GM23338 (cell line): ENCODE data around the gene CTNNA3. TPM values are rescaled to one million over a fixed set of nuclear protein-coding genes. Genes with fewer than 3 reads are reported as not detected.

Source experiments
- ATAC-seq: fragments of 200-7000 bp; cut with Tn5 transposase; 3 replicates; pipeline ENCODE4 v1.9.1; 2020
- DNase-seq: peaks from one replicate; pipeline ENCODE4 v3.0.0-alpha.2; 2015; ENCODE audit warnings: low spot score
- H2AFZ ChIP-seq: fragments of 200-600 bp; sonication (generic); 2 replicates; pipeline ENCODE4 v1.8.0; 2016; ENCODE audit warnings: antibody characterized with exemption, mild to moderate bottlenecking, moderate library complexity
- H3F3A ChIP-seq: fragments of 200-600 bp; sonication (generic); replicated peaks from 2 replicates; pipeline ENCODE4 v1.8.0; 2017; ENCODE audit warnings: antibody characterized with exemption, mixed run types, low read depth
- H3K27ac ChIP-seq: fragments of 200-600 bp; sonication (generic); 2 replicates; pipeline ENCODE4 v1.6.1; 2016; ENCODE audit warnings: low read depth
- H3K27me3 ChIP-seq: fragments of 200-600 bp; sonication (generic); 2 replicates; pipeline ENCODE4 v1.8.0; 2016; ENCODE audit warnings: mild to moderate bottlenecking, mixed run types, moderate library complexity; ENCODE audit not compliant: insufficient read depth
- H3K36me3 ChIP-seq: fragments of 200-600 bp; sonication (generic); 2 replicates; pipeline ENCODE4 v1.8.0; 2016; ENCODE audit warnings: mild to moderate bottlenecking; ENCODE audit not compliant: insufficient read depth
- H3K4me1 ChIP-seq: fragments of 200-600 bp; sonication (generic); 2 replicates; pipeline ENCODE4 v1.8.0; 2016; ENCODE audit warnings: mild to moderate bottlenecking, moderate library complexity; ENCODE audit not compliant: insufficient read depth
- H3K4me2 ChIP-seq: fragments of 200-600 bp; sonication (generic); 2 replicates; pipeline ENCODE4 v1.7.1; 2017; ENCODE audit warnings: mixed run types
- H3K4me3 ChIP-seq: fragments of 200-600 bp; sonication (generic); 2 replicates; pipeline ENCODE4 v1.6.1; 2016; ENCODE audit warnings: mixed run types
- H3K79me2 ChIP-seq: fragments of 200-600 bp; sonication (generic); replicated peaks from 2 replicates; pipeline ENCODE4 v1.8.0; 2017; ENCODE audit warnings: mild to moderate bottlenecking; ENCODE audit not compliant: insufficient read depth
- H3K9me2 ChIP-seq: fragments of 200-600 bp; sonication (generic); 2 replicates; pipeline ENCODE4 v1.8.0; 2017; ENCODE audit not compliant: insufficient read depth
- H4K20me1 ChIP-seq: fragments of 200-600 bp; sonication (generic); replicated peaks from 2 replicates; pipeline ENCODE4 v1.8.0; 2017; ENCODE audit warnings: mild to moderate bottlenecking; ENCODE audit not compliant: insufficient read depth
- H3K27ac Mint-ChIP-seq: 2 replicates; pipeline ENCODE4 v1.8.0; 2020; ENCODE audit warnings: inconsistent platforms, mild to moderate bottlenecking, moderate library complexity, mixed read lengths
- H3K27me3 Mint-ChIP-seq: 3 replicates; pipeline ENCODE4 v1.8.0; 2022; ENCODE audit warnings: low read depth, mild to moderate bottlenecking, moderate library complexity, mixed read lengths, inconsistent platforms; ENCODE audit not compliant: insufficient read depth, poor library complexity
- H3K36me3 Mint-ChIP-seq: 3 replicates; pipeline ENCODE4 v1.8.0; 2021; ENCODE audit warnings: low read depth, mild to moderate bottlenecking, inconsistent platforms, moderate library complexity, mixed read lengths
- H3K4me1 Mint-ChIP-seq: 3 replicates; pipeline ENCODE4 v1.8.0; 2020; ENCODE audit warnings: mild to moderate bottlenecking, inconsistent platforms, mixed read lengths
- H3K4me3 Mint-ChIP-seq: 3 replicates; pipeline ENCODE4 v1.8.0; 2021; ENCODE audit warnings: moderate library complexity, mild to moderate bottlenecking, inconsistent platforms, mixed read lengths
- H3K9me3 Mint-ChIP-seq: 3 replicates; pipeline ENCODE4 v1.8.0; 2020; ENCODE audit warnings: moderate library complexity, mild to moderate bottlenecking, inconsistent platforms, mixed read lengths
- CREB1 ChIP-seq: fragments of 250-450 bp; sonication (Bioruptor Pico); IDR thresholded peaks from 2 replicates; pipeline ENCODE4 v1.5.0; 2020; ENCODE audit warnings: low read depth, mild to moderate bottlenecking, moderate library complexity
- CTCF ChIP-seq, 2 experiments: fragments of 200-600 bp in 1 of 2; sonication (generic) in 1 of 2; conservative IDR thresholded peaks; 2 replicates each; pipeline versions ENCODE4 v1.5.1 to v1.6.1; 2016 to 2017; ENCODE audit warnings: antibody characterized with exemption in 2 of 2, low read depth in 2 of 2, mild to moderate bottlenecking in 2 of 2, moderate library complexity in 1 of 2
- ETS1 ChIP-seq: IDR thresholded peaks from 2 replicates; pipeline ENCODE4 v1.6.1; 2016; ENCODE audit warnings: antibody characterized with exemption
- EZH2 ChIP-seq: fragments of 200-600 bp; sonication (generic); IDR thresholded peaks from one replicate; pipeline ENCODE4 v1.8.0; 2017; ENCODE audit warnings: antibody characterized with exemption, mild to moderate bottlenecking, low read depth; ENCODE audit not compliant: unreplicated experiment
- EZH2phosphoT487 ChIP-seq: fragments of 200-600 bp; sonication (generic); IDR thresholded peaks from one replicate; pipeline ENCODE4 v1.8.1; 2018; ENCODE audit warnings: antibody characterized with exemption; ENCODE audit not compliant: unreplicated experiment
- JUNB ChIP-seq: IDR thresholded peaks from one replicate; pipeline ENCODE4 v1.6.1; 2016; ENCODE audit warnings: antibody characterized with exemption; ENCODE audit not compliant: unreplicated experiment
- NANOG ChIP-seq: IDR thresholded peaks from 2 replicates; pipeline ENCODE4 v1.6.1; 2016; ENCODE audit warnings: antibody characterized with exemption, borderline replicate concordance
- POLR2AphosphoS5 ChIP-seq: IDR thresholded peaks from 2 replicates; pipeline ENCODE4 v1.6.1; 2016; ENCODE audit warnings: antibody characterized with exemption, low read depth
- REST ChIP-seq: IDR thresholded peaks from one replicate; pipeline ENCODE4 v1.6.1; 2018; ENCODE audit warnings: antibody characterized with exemption; ENCODE audit not compliant: unreplicated experiment
- STAT1 ChIP-seq: IDR thresholded peaks from one replicate; pipeline ENCODE4 v1.6.1; 2016; ENCODE audit warnings: antibody characterized with exemption; ENCODE audit not compliant: unreplicated experiment
- ZNF114 ChIP-seq: fragments of 250-450 bp; sonication (Bioruptor Pico); IDR thresholded peaks from 2 replicates; pipeline ENCODE4 v1.5.0; 2020; ENCODE audit warnings: mild to moderate bottlenecking, moderate library complexity
- ZNF331 ChIP-seq: fragments of 250-450 bp; sonication (Bioruptor Pico); IDR thresholded peaks from 2 replicates; pipeline ENCODE4 v1.5.0; 2020; ENCODE audit warnings: low read depth, mild to moderate bottlenecking, moderate library complexity
- polyA plus RNA-seq: library from polyadenylated mRNA; unstranded; fragments of >200 nt; fragmentation: Nextera tagmentation; extraction: Ambion mirVana; gene quantifications from 2 replicates; pipeline ENCODE4 v1.2.1, GENCODE V29; 2016
- total RNA-seq: library from RNA; depleted of rRNA; stranded (reverse); fragments of >200 nt; shearing (Covaris generic); gene quantifications from 2 replicates; pipeline ENCODE4 v1.2.3, GENCODE V29; 2014

CTNNA3 gene
- total and polyA plus RNA-seq, 2 experiments from 2014 or later: 0.71 to 3.3 TPM

GRCh38 chr10:66292922-66293321 lies 1403.1 kb downstream of the CTNNA3 start:
- no peaks in the 10 kb centered on the region for H3K36me3 Mint-ChIP-seq
- no peaks in the 10 kb centered on the region for H3K27me3 Mint-ChIP-seq
- H3K4me1 ChIP-seq: no peaks in the 10 kb centered on the region

GRCh38 chr10:66292456-66292855 lies 1403.5 kb downstream of the CTNNA3 start:
- no peaks in the 10 kb centered on the region for H3K4me1 Mint-ChIP-seq
- H3K9me3 Mint-ChIP-seq: no peaks in the 10 kb centered on the region
- H3K36me3 ChIP-seq: no peaks in the 10 kb centered on the region
- no peaks in the 10 kb centered on the region for H3K4me1 ChIP-seq
- H3F3A ChIP-seq: no peaks in the 10 kb centered on the region
- no peak overlapping the region for H3K4me3 ChIP-seq
- no peak overlapping the region for H3K27ac Mint-ChIP-seq
- ATAC-seq (no peak), DNase-seq (no peak)
- H3K79me2 ChIP-seq: no peaks in the 10 kb centered on the region
- H3K36me3 Mint-ChIP-seq: no peaks in the 10 kb centered on the region
- no peak overlapping the region for H3K4me3 Mint-ChIP-seq
- no peaks in the 10 kb centered on the region for H3K27me3 ChIP-seq
- no peaks in the 10 kb centered on the region for H3K9me2 ChIP-seq
- no peak overlapping the region for H3K27ac ChIP-seq
- no peaks in the 10 kb centered on the region for H3K27me3 Mint-ChIP-seq
- no peak overlapping the region for H2AFZ ChIP-seq
- H3K4me2 ChIP-seq: no peak overlapping the region
- H4K20me1 ChIP-seq: no peaks in the 10 kb centered on the region
- TF ChIP-seq REST (no peak), STAT1 (no peak), ETS1 (no peak), CREB1 (CRISPR knock-in tag) (no peak), NANOG (no peak), EZH2phosphoT487 (no peak), ZNF331 (CRISPR knock-in tag) (no peak), JUNB (no peak), ZNF114 (CRISPR knock-in tag) (no peak), CTCF (conservative IDR thresholded peaks at IDR 0.05; ENCODE audit: low read depth in 2 of 2) (no peak), EZH2 (no peak), POLR2AphosphoS5 (no peak)

More at GRCh38 chr10:66292922-66293321, 1403.1 kb downstream of the CTNNA3 start:
- Histone ChIP-seq H4K20me1 (no peaks in the 10 kb centered on the region), H3K4me3 (no peak overlapping the region), H3K9me2 (no peaks in the 10 kb centered on the region), H3K36me3 (no peaks in the 10 kb centered on the region), H3F3A (no peaks in the 10 kb centered on the region), H3K79me2 (no peaks in the 10 kb centered on the region), H3K4me2 (no peak overlapping the region), H3K27me3 (no peaks in the 10 kb centered on the region), H3K27ac (no peak overlapping the region), H2AFZ (no peak overlapping the region)
- no peak overlapping the region for H3K27ac Mint-ChIP-seq
- H3K4me1 Mint-ChIP-seq: no peaks in the 10 kb centered on the region
- no peak for ATAC-seq
- no peak overlapping the region for H3K4me3 Mint-ChIP-seq
- no peak for DNase-seq
- H3K9me3 Mint-ChIP-seq: no peaks in the 10 kb centered on the region
- TF ChIP-seq EZH2phosphoT487 (no peak), STAT1 (no peak)
